NCI-H1694 treated with DMSO at 0.1 percent for 48 hours (cell line): ENCODE results near the gene SERPINA3.
"Not testable (repeated sequence)": the region's sequence is repeated elsewhere in the genome, so short reads cannot be mapped to it uniquely, and the experiment has no call there.

Source experiments
- DNase-seq: peaks from one replicate; lab custom pipeline; 2025; lab: John Stamatoyannopoulos, UW

Gene SERPINA3

GRCh38 chr14:94633121-94633520 is 20.9 kb downstream of the SERPINA3 start:
- DNase-seq = no peak

GRCh38 chr14:94635154-94635553 is 23.0 kb downstream of the SERPINA3 start:
- DNase-seq = no peak

- peak; percentile 3 for DNase-seq
Measured at GRCh38 chr14:94636744-94637412, 24.7 kb downstream of the SERPINA3 start.

DNA sequence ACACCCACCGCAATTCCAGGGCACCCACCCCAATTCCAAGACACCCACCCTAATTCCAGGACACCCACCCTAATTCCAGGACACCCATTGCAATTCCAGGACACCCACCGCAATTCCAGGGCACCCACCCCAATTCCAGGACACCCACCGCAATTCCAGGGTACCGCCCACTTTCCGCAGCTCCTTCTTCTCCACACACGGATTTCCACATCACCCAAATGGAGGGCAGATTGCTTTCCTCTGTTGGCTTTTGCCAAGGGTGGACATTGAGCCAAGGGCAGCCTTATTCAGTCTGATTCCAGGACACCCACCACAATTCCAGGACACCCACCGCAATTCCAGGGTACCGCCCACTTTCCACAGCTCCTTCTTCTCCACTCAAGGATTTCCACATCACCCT is 25.6 kb downstream of the SERPINA3 start:
- not testable (repeated sequence) for DNase-seq

DNA sequence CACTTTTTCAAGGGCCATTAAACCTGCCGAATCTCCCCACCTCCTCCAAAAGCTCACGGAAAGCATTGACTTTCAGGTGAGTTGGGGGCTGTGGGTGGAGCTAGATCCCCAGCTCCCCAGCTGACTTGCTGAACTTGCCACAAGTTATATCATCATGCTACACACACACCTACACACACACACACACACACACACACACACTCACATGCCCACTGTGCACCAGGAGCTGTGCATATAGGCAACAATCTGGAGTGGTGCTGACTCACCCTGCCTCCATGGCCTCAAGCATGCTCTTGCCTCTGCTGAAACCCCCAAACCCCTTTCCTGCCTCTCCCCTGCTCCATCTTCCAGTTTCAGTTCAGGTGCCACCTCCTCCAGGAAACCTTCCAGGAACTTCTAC is 26.1 kb downstream of the SERPINA3 start:
- no peak for DNase-seq

DNA sequence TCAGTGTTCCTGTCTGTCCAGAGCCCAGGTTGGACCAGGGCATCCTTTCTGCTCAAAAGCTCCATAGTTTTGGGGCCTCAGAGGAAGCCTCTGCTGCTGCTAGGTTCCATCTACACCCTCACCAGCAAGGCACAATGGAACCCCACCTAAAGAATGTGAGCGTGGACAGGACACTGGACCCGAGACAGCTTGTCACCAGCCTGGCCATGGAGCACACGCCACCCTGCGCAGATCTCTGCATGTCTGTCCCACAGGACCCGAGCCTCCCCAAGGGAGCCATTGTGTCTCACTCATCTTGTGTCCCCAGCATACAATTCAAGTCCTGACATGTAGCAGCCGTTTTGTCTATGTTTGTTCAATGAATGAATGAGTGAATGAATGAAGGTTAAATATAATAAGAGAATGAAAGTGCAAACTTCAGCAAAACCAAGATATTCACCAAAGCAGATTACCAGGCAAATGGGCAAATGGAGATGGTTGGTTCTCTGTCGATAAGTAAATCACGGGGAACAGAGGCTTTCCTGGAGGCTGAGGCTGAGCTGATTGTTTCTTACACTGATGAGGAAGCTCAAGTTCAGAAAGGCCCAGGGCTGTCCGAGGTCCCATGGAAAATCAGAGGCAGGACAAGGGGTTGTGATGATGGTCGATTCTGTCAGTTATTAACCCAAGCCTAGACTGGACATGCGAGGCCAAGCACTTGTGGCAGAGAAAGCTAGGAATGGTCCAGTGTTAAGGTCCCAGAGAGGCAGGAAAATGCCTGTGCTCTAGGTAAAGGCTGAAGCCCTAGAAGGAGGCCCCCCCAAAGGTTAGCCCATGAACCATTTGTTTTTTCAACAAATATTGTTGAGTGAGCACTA is 27.0 kb downstream of the SERPINA3 start:
- no peak for DNase-seq

DNA sequence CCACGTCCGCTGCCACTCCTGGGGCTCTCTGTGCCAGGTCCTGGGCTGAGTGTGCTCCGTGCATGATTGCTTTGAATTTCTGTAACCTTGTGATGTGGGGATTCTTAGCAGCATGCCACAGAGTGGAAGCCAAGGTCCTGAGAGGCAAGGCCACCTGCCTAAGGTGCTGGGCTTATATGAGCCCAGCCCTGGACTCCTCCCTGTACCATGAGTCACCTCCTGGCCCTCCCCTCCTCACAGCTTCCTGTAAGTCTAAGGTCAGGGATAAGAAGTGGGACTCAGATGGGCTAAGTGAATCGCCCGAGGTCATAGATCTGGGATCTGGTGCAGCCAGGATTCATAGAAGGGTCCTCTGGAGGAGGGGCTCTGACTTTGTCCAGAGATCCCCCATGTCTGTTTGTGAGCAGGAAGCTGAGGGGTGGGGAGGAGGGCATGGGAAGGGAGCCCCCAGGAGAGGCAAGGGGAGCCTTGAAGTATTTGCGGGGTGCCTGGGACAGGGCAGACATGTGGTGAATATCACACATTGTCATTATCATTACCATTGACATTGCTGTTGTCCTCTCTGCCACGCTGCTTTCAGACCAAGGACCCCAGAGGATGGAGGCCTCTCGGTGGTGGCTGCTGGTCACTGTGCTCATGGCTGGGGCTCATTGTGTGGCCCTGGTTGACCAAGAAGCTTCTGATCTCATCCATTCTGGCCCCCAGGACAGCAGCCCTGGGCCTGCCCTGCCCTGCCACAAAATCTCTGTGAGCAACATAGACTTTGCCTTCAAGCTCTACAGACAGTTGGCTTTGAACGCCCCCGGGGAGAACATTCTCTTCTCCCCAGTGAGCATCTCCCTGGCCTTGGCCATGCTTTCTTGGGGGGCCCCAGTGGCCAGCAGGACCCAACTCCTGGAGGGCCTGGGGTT is 28.8 kb downstream of the SERPINA3 start:
- no peak for DNase-seq

GRCh38 chr14:94641632-94641955 is 29.4 kb downstream of the SERPINA3 start:
- DNase-seq = no peak

- DNase-seq = no peak
Measured at GRCh38 chr14:94643316-94644101, 31.3 kb downstream of the SERPINA3 start.

DNA sequence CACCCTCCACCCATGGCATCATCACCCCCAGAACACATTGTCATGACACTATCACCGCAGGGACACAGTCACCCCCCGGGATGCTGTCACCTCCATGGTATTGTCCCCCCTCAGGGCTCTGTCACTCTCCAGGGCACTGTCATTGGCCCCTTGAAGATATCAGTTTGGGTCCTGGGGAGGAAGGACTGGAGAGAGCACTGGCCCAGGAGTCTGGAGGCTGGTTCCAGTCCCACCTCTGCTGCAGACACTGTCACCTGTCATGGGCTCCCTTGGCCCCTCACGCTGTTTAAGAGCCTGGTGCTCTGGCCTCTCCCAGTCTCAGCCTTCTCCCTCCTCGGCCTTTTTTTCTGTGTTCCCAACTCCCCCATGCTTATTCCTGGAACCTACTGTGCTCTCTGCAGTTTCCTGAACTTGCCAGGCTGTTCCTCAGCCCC is 31.9 kb downstream of the SERPINA3 start:
- no peak for DNase-seq

- DNase-seq = no peak
Measured at GRCh38 chr14:94646066-94646465, 33.9 kb downstream of the SERPINA3 start.

DNA sequence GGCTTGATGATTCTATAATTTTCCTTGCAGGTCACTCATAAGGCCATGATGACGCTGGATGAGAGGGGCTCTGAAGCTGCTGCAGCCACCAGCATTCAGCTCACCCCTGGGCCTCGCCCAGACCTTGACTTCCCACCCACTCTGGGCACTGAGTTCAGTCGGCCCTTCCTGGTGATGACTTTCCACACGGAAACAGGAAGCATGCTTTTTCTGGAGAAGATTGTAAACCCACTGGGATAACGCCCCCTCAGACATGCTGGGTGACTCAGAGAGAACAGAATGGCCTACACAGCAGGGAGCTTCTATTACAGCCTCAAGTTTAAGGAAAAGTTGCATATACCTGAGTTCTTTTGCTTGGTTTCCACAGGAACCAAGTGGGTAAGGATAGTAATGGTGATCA is 34.3 kb downstream of the SERPINA3 start:
- no peak for DNase-seq

DNA sequence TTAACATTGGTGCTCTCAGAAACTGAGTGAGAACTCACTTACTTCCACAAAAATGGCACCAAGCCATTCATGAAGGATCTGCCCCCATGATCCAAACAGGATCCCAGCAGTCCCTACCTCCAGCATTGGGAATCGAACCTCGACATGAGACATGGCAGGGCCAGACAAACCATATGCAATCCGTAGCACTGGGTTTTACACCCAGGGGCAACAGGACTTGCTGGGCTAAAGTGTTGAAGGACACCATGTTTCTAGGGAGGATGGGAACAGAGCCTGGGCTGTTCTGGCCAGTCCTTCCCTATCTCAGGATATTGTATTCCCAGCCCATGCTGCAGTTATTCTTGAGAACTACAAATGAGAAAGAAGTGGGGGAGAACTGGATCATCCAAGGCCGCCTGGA is 36.6 kb downstream of the SERPINA3 start:
- DNase-seq = no peak

GRCh38 chr14:94649543-94650443 is 37.6 kb downstream of the SERPINA3 start:
- no peak for DNase-seq

GRCh38 chr14:94650444-94650775 is 38.2 kb downstream of the SERPINA3 start:
- no peak for DNase-seq

DNA sequence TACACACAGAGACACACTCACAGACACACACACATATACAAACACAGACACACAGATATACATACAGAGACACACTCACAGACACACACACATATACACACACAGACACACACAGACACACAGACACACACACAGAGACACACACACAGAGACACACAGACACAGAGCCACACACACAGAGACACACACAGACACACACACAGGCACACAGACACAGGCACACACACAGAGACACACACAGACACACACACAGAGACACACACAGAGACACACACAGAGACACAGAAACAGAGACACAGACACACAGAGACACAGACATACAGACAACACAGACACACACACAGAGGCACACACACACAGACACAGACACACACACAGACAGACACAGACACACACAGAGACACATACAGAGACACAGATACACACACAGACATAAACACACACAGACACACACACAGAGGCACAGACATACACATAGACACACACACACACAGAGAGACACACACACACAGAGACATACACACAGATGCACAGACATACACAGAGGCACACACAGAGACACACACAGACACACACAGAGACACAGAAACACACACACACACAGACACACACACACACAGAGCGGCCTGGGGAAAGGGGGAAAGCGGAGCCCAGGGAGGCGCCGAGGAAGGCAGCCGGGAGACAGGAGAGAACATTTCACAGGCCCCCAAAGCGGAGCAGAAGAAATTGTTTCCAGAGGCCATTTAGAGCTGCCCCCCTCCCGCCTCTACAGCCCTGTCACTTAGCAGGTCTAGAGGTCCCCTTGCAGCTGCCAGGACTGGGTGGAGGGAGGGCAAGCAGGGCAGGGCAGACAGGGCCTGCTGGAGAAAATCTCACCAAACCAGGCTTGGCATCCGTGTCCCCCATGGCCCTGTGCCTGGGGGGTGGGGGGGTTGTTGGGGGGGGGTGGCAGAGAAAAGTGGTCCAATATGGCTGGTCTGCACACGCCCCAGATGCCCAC is 38.9 kb downstream of the SERPINA3 start:
- no peak for DNase-seq

DNA sequence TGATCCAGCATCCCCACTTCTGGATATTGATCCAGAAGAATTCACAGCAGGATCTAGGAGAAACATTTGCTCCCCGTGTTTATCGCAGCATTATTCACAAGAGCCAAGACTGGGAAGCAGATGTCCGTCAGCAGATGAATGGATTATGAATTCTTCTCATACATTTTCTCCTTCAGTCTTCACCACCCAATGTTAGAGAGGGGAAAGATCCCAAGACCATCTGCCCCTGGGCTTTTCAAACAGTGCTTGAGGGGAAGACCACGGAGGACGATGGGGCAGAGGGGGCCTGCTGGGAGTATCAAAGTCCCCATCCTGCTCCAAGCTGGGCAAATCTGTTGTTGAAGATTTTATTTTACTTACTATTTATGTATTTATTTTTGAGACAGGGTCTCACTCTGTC is 41.1 kb downstream of the SERPINA3 start:
- DNase-seq = no peak

- DNase-seq = no peak
Measured at GRCh38 chr14:94654071-94654861, 42.1 kb downstream of the SERPINA3 start.
